GM15510 (cell line): ENCODE measurements around the gene COL21A1.

Experiments
- POLR2A ChIP-seq: IDR thresholded peaks from 3 replicates; pipeline ENCODE4 v1.6.1; 2011; ENCODE audit warnings: borderline replicate concordance; ENCODE audit not compliant: insufficient read length; ENCODE audit errors: extremely low read depth

The COL21A1 gene

DNA sequence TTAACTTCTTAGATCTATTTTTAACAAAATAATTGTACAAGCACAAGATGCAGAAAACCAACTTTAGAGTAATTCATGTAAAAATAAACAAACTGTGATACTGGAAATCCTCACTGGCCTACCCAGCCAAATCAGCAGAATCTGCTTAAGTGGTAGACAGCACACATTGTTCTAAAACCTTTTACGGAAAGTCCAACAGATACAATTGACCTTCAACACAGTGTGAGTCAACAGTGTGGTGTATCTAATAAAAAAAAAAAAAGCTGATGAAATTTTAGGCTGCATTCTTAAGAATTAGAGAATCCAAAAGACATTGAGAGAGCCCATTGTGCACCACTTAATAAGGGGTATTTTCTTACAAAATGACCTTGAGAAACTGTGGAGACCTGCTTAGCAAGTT lies 174.5 kb downstream of the COL21A1 start:
- TF ChIP-seq POLR2A, result no peak

DNA sequence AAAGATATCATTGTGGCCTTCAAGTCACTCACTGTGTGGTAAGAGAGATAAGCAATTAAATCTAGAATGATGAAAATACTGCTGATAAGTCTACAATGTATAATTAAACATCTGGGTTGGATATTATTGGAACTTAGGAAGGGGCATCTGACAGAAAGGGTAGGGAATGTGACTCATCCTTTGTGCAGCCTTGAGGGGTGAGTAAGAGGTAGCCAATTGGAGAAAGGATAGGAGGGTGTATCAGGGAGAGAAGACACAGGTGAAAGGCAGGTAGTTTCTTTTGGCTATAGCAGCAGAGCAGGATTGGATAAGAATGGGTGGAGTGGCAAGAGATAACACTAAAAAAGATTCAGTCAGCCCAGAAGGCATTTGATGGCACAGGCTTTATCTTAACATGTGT lies 182.0 kb downstream of the COL21A1 start:
- TF ChIP-seq POLR2A, result no peak

DNA sequence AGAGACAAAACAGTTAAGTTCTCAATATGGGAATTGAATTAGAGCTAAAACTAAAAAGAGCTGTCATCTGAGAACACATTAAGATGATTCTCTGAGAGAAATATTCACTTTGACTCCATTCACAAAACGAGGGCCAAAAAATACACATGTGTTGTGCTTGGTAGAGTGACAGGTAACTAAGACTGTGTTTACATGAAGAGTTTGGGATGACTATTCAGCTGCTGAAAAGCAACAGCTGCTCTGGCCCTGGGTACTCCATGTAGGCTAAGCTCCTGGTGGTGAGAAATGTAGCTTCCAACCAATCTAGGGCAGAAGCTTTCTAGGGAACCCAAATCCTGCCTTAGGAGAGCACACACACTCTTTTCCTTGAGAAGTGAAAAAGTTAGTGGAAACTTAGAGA lies 184.5 kb downstream of the COL21A1 start:
- TF ChIP-seq POLR2A, result no peak

DNA sequence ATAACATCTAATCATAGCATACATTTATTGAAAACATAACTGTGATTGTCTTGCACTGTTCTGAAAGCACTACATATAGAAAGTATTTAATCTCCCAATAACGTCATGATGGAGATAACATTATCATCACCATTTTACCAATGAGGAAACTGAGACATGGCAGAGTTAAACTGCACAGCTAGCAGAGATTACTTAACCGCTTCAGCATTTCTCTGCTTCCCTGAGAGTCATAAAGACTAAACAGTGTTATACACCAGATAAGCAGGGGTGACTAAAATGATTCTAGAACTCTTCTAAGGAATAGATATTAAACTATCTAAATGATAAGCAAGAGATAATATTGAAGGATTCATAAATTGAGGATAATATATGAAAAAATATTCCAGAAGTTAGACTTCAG lies 188.7 kb downstream of the COL21A1 start:
- TF ChIP-seq POLR2A, result no peak

DNA sequence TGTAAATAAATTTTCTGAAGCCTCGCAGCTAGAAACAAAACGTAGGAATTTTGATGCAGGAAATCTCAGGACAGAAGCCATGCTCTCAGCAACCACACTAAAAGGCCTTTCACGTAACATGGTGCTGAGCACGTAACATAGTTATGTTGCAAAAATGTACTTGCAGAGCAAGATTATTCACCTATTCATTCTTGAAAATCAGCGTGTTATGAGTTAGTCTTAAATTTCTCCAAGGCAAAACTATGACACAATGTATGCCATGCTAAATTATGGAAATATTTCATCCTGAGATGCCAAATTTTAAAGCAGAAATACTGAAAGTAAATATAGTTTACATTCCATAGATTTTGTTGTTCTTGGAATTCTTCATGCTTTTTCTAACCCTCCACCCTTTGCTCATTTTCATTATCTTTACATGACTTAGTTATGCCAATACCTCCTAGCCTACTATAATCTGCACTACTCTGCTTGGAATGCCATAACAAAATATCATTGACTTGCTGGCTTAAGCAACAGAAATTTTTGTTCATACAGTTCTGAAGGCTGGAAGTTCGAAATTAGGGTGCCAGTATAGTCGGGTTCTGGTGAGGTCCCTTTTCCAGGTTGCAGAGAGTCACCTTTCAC lies 192.2 kb downstream of the COL21A1 start:
- TF ChIP-seq POLR2A, result no peak

DNA sequence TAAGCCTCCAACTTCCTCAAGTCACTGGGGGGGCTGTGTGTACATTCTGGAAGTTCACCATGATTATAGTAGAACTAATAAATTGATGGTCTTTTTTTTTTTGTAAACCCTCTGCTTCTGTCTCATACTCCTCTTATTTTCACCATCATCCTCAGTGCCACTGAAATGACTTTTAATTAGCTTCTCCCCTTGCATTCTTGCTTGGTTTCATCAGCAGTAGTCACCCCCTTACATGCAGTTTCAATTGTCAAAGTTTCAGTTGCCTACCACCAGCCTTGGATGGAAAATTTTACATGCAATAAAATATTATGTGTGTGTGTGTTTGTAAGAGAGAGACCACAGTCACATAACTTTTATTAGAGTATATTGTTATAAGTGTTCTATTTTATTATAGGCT lies 196.2 kb downstream of the COL21A1 start:
- no peak for TF ChIP-seq POLR2A

DNA sequence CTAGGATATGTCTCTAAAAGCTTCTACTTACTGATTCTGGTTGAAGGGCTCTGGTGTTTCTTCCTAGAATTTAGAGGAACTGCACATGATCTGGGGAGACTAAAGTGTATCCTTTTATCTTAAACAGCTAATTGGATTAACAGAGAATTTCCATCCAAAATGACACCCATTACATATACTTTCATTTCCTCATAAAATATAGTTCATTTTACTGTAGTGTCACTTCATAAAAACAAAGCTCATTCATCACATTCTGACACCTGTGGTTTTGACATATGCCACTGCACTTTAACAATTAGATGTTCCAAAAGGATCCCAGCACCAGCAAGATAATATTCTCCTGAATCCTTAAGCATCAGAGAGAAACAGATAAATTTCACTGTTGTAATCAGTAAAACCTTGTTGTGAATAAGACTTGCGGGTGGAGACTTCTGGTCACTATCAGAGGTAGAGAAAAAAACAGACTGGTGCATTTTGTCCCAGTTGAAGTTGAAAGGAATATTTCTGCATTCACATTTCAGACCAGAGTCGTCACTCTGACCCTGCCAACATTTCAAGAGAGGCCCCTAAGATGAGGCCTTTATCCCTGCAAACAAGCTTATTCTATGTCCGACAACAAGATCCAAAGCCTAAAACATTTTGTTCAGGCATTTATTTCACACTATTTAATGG lies 196.7 kb downstream of the COL21A1 start:
- TF ChIP-seq POLR2A, result no peak

DNA sequence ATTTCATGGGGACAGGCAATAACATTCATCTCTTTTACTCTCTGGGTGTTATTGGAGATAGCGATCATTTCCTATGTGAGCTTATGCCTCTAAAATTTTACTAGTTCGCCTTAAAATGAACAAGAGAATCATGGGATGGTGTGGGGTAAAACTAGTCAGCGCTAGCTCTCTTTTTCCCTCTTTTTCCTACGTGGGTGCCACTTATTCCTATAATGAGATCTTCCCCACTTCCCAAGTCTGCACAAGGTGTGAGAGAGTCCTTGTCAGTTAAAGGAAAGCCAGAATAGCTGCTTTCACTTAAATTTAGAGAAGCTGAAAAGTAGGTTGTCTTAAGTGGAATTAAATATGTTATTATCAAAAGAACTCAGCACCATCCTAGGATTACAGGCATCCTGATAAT lies 198.8 kb downstream of the COL21A1 start:
- no peak for TF ChIP-seq POLR2A

DNA sequence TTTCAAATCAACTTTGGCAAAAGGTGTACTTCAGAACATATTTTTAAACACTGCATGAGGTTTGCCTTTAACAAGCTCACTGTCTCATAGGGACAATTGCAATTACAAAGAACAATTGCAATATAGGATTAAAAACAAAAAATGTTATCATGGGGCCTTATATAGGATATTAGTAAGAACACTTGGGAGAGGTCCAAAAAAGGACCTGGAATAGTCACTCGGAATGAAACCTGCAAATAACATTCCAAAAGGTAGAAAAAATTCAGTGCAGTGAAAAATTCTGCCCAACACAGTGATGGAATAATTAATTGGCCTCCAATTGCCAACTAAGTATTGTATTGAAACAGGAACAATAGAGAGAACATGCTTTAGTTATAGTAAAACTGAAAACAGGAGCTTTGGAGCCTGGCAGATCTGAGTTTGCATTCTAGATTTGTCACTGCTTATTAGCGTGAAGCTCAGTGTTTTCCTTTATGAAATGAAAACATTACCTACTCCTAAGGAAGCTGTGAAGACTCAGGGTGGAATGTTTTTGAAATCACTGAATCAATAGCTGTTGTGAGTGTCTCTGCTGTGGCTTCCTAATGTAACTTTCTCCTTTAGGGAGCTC lies 199.3 kb downstream of the COL21A1 start:
- no peak for TF ChIP-seq POLR2A

DNA sequence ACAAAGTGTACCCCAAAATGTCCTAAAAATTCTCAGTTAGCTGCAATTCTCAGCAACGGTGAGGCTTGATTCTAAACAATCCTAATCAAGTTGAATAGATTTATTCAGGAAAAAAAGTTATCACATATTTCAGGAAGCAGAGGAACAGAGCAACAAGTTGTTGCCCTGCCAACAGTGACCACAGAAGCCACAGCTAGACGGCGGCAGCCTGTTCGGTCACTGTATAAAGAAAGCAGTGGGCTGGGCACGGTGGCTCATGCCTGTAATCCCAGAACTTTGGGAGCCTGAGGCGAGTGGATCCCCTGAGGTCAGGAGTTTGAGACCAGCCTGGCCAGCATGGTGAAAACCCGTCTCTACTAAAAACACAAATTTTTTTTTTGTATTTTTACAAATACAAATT lies 200.8 kb downstream of the COL21A1 start:
- no peak for TF ChIP-seq POLR2A

DNA sequence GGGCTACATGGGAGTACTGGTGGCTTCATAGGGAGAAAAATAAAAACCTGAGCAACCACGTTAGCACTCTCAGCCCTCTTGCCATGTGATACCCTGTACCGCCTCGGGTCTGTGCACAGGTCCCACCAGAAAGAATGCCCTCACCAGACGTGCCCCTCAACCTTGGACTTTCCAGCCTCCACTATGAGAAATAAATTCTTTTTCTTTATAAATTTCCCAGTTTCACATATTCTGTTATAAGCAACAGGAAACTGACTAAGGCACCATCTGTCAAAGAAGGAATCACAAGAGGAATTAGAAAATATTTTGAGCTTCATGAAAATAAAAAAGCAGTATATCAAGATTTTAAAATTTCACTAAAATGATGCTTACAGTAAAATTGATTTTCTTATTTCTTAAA lies 203.6 kb downstream of the COL21A1 start:
- no peak for TF ChIP-seq POLR2A

DNA sequence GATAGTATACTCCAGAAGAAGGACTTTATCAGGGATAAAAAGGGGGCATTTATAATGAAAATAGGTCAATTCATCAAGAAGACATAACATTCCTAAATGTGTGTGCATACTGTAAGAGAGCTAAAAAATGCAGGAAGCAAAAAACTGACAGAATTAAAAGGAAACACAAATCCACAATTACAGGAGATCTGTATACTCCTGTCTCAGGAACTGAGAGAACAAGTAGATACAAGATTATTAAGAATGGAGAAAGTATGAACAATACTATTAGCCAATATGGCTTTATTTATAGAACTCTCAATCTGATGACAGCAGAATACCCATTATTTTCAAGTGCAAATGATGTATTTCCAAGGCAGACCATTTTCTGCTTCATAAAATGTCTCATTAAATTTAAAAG lies 204.3 kb downstream of the COL21A1 start:
- no peak for TF ChIP-seq POLR2A

DNA sequence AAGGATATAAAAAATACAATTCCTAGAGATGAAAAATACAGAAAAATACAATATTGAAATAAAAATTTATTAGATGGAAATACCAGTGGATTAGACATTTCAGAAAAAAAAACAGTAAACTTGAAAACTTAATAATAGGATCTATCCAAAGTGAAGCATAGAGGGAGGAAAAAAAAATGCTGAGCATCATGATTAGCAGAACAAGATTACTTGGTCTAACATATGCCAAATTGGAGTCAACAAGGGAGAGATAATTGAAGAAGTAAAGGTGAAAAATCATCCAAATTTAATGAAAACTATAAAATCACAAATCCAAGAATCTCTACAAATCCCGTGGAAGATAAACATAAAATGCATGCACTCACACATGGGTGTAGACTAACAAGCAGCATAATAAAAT lies 205.8 kb downstream of the COL21A1 start:
- no peak for TF ChIP-seq POLR2A

DNA sequence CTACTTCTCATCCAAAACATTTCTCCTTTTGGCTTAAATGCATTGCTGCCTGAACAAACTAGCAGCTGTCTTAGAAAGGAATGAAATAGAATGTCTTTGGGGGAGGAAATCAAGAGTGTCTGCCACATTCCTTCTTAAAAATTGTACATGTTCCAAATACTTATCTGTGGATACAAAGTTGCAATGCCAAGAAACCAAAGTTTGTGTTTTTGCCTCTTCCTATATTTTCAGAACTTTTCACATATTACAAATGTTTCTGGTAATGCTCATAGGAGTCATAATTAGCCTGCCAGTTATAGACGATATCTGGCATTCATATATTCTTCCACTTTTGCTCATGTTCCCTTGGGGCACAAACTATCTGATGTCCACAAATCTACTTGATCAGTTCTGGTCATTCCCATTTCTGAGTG lies 206.5 kb downstream of the COL21A1 start:
- TF ChIP-seq POLR2A, result no peak

DNA sequence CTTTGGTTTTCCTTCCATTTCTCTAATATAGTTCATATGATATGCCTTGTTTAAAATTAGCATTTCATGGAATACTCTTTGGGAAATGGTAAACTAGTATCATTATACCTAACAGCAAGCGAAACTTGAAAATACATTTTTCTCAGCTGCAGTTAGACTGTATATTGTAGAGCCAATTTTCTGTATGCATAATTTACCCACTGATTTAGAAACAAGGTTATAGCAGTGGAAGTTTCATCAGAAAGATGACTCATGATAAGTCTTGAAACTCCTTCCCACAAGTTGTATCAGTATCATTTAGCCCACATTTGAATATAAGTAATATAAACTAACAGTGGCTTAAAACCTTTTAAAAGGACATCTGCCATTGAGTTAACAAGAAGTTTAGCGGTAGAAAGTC lies 207.2 kb downstream of the COL21A1 start:
- TF ChIP-seq POLR2A, result no peak

DNA sequence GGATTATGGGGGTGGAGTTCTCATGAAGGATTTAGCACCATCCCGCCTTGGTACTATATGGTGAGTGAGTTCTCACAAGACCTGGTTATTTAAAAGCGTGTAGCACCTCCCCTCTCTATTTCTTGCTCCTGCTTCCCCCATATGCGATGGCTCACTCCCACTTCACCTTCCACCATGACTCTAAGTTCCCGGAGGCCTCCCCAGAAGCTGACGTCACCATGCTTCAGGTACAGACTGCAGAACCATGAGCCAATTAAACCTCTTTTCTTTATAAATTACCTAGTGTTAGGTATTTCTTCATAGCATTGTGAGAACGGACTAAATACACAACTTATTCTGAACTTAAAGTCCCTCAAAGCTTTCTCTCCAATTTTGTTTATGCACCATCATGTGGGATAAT lies 208.6 kb downstream of the COL21A1 start:
- no peak for TF ChIP-seq POLR2A
